Measurements from ENCODE around the gene EVA1C.

GRCh38 chr21:32494934-32495709 lies 82.6 kb downstream of the EVA1C start:
- no peak for TF ChIP-seq POLR2A (IDR thresholded peaks at IDR 0.05)
- TF ChIP-seq CTCF (IDR thresholded peaks at IDR 0.05): no peak
